HepG2 (cell line): ENCODE measurements around the gene SYDE2. TPM values are rescaled to one million over a fixed set of nuclear protein-coding genes. Genes with fewer than 3 reads are reported as not detected.
A peak's percentile ranks its signal among the peaks of the same experiment; 100 is the strongest.

ENCODE experiments used
- BCLAF1 ChIP-seq: fragments of 450-650 bp; IDR thresholded peaks from 2 replicates; pipeline ENCODE4 v1.6.1; 2017; ENCODE audit warnings: mild to moderate bottlenecking
- CEBPG ChIP-seq: IDR thresholded peaks from 2 replicates; pipeline ENCODE4 v1.6.1; 2016
- E2F5 ChIP-seq: sonication (generic); formaldehyde crosslinking; conservative IDR thresholded peaks from 2 replicates; pipeline ENCODE4 v1.4.0; 2020; ENCODE audit warnings: missing genetic modification reagents
- EEA1 ChIP-seq: sonication (generic); formaldehyde crosslinking; IDR thresholded peaks from 2 replicates; pipeline ENCODE4 v1.5.1; 2020; ENCODE audit warnings: mild to moderate bottlenecking, missing genetic modification reagents, borderline replicate concordance
- GABPB1 ChIP-seq: IDR thresholded peaks from 2 replicates; pipeline ENCODE4 v1.6.1; 2016; ENCODE audit warnings: mild to moderate bottlenecking, missing genetic modification reagents, moderate library complexity, missing compliant biosample characterization
- TOPORS ChIP-seq: sonication (generic); formaldehyde crosslinking; IDR thresholded peaks from 2 replicates; pipeline ENCODE4 v1.8.0; 2023; ENCODE audit warnings: mild to moderate bottlenecking, missing genetic modification reagents
- ZBTB26 ChIP-seq: IDR thresholded peaks from 2 replicates; pipeline ENCODE4 v1.6.1; 2016; ENCODE audit warnings: missing compliant biosample characterization, missing genetic modification reagents, borderline replicate concordance
- ZBTB40 ChIP-seq, 2 experiments: fragments of 450-650 bp in 1 of 2; sonication (generic) in 1 of 2; formaldehyde crosslinking in 1 of 2; IDR thresholded peaks; 2 replicates each; pipeline versions ENCODE4 v1.6.1 to v1.8.0; 2016 to 2022; ENCODE audit warnings: antibody characterized with exemption in 1 of 2, mild to moderate bottlenecking in 1 of 2, missing genetic modification reagents in 1 of 2
- ZSCAN5A ChIP-seq: sonication (generic); formaldehyde crosslinking; IDR thresholded peaks from 2 replicates; pipeline ENCODE4 v1.8.0; 2022; ENCODE audit warnings: mild to moderate bottlenecking, missing genetic modification reagents, borderline replicate concordance
- polyA plus RNA-seq, 8 experiments: library from polyadenylated mRNA; depleted of rRNA in 3 of 8; stranded (reverse) in 7 of 8; unstranded in 1 of 8; fragments of >200 nt; fragmentation: Illumina TruSeq in 4 of 8; extraction: Trizol in 4 of 8; gene quantifications; 2 replicates each; pipeline versions ENCODE4 v1.2.1 to v1.2.3, GENCODE V29; 2011 to 2016; ENCODE audit warnings: low read depth in 4 of 8, missing spikeins in 1 of 8, mixed read lengths in 1 of 8; ENCODE audit not compliant: insufficient read depth in 1 of 8
- total RNA-seq, 5 experiments: library from RNA; depleted of rRNA; stranded (reverse); fragments of >200 nt; fragmentation: Illumina TruSeq; extraction: Trizol; gene quantifications; 2 replicates each; pipeline ENCODE4 v1.2.3, GENCODE V29; 2016; ENCODE audit warnings: low read depth in 1 of 5

The SYDE2 gene
- total and polyA plus RNA-seq, 2 of the 13 experiments (the other 11 are each of a cell fraction or from before 2014, with no cell fraction given) = 1.8 to 5.3 TPM

- TF ChIP-seq ZSCAN5A (CRISPR knock-in tag) (no peak), TOPORS (CRISPR knock-in tag) (peak; percentile 21; the same call in 1 of the 2 replicates), E2F5 (CRISPR knock-in tag) (peak; percentile 62; the same call in 1 of the 2 replicates), EEA1 (CRISPR knock-in tag) (no peak; the same call in 1 of the 2 replicates), ZBTB40 (IDR thresholded peaks at IDR 0.05) (no peak), ZBTB40 (CRISPR knock-in tag; IDR thresholded peaks at IDR 0.05) (no peak), BCLAF1 (no peak), GABPB1 (CRISPR knock-in tag) (peak; percentile 66; the same call in 1 of the 2 replicates), CEBPG (peak; percentile 7; the same call in 1 of the 2 replicates), ZBTB26 (CRISPR knock-in tag) (no peak)
These were observed at the start of gene SYDE2 (continued) for GRCh38 chr1:85200463-85201339.
